Right renal cortex interstitium (tissue), 3 donors: ENCODE results near the gene LIPN. TPM values are rescaled to one million over a fixed set of nuclear protein-coding genes. Genes with fewer than 3 reads are reported as not detected.
"Not testable (repeated sequence)": the region's sequence is repeated elsewhere in the genome, so short reads cannot be mapped to it uniquely, and the experiment has no call there.

ENCODE experiments used
- DNase-seq, 3 donors: peaks; one replicate each; pipeline ENCODE4 v3.0.0-alpha.2; 2013; ENCODE audit warnings: low read depth in 3 of 3, low spot score in 2 of 3
- polyA plus RNA-seq, 3 donors: library from polyadenylated mRNA; unstranded; fragments of 120-200 nt; gene quantifications; one replicate each; pipeline ENCODE4 v1.2.1, GENCODE V29; 2013; ENCODE audit not compliant: insufficient read length in 3 of 3

LIPN gene, protein sequence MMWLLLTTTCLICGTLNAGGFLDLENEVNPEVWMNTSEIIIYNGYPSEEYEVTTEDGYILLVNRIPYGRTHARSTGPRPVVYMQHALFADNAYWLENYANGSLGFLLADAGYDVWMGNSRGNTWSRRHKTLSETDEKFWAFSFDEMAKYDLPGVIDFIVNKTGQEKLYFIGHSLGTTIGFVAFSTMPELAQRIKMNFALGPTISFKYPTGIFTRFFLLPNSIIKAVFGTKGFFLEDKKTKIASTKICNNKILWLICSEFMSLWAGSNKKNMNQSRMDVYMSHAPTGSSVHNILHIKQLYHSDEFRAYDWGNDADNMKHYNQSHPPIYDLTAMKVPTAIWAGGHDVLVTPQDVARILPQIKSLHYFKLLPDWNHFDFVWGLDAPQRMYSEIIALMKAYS
- not detected for polyA plus RNA-seq

DNA sequence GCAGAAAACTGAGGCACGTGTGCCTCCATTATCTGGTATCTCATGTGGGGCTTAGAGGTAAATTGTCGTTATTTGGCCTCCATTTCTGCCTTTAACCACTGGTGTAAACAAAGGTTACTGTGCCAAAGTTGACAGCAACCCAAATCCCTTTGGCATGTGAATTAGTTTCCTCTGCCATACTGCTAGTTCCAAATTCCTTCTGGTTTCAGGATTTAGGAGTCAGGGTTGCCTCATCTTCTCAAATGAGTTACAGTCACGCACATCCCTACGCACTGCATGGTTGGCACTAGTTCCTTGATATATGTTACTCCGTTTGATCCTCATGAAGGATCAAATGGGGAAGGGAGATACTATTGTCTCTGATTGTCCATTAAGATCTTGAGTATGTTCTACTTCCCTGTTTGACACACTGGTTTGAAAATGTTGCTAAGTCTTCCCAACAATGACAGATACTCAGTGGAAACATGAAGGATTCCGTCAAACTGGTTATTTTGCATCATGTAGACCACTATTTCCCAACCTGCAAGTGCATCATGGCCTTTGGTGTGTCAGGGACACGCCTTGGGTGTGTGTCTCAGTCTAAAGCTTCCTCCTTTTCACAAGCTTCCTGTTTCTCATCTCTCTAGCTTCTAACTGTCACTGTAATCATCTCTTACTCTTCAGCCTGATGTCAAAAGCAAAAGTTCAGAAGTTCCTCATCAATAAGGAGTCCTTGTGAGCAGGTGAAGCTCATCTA lies at the start of gene LIPN:
LIPN (plus strand) TSS at position 655 of the 736 bp plus-strand sequence. CDS start 1,386 bp downstream, outside the sequence.
- DNase-seq = no peak

DNA sequence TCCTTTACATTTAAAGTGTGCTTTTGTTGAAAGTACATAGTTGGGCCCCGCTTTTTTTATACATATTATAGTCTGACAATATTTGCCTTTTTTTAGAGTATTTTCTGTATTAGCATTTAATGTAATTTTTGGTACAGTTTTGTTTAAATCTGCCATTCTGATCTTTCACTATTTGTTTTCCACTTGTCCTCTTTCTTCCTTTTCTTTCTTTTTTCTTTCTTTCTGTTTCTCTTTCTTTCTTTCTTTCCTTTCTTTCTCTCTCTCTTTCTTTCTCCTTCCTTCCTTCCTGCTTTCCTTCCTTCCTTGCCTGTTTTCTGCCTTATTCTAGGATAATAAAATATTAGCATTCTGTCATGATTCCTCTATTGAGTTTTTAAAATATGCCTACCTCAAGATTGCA lies 44.3 kb upstream of the LIPN start:
- no peak for DNase-seq

DNA sequence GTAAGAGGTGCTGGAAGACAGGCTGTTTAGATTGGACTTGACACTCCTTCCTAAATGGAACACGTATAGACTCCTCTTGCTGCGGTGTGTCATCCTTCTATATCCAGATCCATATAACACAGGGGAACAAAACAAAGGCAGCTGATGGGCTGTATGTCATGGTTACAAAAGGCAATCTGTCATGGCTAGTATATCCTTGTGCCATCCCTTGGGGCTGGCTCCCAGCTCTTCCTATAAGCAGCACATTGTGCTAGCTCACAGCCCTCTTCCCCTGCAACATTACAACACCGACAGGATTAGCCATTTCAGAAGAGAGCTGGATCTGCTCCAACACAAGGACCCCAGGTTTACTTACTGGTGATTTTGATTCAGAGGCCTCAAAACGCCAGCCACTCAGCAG lies 38.4 kb upstream of the LIPN start:
- no peak for DNase-seq

DNA sequence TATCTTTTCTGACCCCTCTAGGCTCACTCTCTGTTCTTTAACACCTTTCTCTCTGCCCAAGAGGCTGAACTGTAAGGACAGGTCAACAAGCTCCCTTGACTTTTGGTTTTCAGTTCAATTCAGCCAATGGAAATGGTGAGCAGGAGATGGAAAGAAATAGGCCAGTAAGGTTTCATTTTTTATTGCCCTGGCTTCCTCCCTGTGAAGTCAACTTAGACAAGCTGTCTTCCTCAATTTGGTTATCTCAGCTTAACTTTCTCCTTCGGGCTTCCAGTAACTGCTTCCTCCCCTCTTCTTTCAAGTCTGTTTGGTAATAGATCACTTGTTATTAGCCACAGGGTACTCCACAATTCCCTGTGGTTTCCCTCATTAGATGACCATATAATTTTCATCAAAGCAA lies 34.0 kb upstream of the LIPN start:
- DNase-seq = no peak

DNA sequence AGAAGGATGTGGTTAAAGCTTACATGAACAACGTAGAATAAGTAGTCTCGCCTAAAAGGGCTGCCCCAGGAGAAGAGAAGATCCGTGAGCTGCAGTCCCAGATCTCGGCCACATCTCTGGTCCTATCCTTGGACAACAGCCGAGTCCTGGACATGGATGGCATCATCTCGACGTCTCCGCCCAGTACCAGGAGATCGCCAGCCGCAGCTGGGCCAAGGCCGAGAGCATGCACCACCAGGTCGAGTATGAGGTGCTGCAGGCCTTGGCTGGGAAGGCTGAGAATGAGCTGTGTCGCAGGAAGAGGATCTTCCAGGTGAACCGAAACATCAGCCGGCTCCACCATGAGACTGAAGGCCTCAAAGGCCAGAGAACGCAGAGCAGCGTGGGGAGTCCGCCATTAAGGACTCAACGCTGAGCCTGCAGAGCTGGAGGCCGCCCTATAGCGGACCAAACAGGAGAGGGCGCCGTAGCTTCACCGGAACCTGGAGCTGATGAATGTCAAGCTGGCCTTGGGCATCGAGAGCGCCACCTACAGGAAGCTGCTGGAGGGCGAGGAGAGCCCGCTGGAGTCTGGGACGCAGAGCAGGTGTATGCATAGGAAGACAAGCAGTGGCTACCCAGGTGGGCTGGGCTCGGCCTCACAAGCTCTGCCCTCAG lies 31.6 kb upstream of the LIPN start:
- no peak for DNase-seq

DNA sequence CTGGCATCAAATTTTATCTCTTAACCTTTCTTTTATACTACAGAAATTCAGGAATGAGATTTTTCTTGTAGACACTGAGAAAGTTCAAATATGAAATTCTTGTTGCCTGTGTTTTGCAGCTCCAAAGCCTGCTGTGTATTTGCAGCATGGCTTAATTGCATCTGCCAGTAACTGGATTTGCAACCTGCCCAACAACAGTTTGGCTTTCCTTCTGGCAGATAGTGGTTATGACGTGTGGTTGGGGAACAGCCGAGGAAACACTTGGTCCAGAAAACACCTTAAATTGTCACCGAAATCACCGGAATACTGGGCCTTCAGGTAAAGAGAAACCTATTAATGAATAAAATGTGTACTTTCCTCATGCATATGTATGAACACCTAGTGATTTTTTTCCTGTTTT lies 29.0 kb upstream of the LIPN start:
- no peak for DNase-seq

DNA sequence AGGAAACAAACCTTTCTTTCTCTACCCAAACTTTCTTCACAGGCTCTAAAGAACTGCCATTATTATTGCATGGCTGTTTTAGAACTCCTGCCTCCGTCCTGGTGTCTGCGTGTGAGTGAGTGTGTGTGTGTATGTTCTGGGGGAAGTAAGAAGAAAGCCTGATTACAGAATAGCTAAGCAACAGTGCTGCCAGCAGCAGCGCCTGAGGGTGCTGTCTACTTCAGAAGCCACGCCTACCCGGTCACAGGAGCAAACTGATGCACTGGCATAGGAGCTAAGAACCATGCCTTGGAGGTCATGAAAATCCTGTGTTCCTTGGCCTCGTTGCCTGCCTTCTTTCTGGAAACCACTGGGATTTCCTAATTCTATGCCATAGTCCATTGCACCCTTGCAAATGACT lies 28.5 kb upstream of the LIPN start:
- no peak for DNase-seq

DNA sequence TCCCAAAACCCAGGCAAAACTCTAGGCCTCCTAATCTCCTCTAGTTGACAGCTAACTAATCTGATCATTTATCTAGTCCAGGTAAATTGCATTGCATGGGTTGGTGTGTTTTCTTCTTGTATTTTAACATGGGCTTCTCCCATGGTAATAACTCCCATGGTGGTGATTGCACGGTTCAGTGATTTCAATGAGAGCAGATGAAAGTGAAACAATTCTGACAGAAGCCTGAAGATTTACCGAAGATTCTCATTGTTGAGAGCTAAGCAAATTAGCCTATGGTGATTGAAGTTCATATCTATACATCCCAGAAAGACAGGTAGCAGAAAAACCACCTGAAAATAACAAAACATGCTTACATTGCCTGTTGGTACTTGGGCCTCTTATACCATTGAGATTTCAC lies 26.6 kb upstream of the LIPN start:
- no peak for DNase-seq

DNA sequence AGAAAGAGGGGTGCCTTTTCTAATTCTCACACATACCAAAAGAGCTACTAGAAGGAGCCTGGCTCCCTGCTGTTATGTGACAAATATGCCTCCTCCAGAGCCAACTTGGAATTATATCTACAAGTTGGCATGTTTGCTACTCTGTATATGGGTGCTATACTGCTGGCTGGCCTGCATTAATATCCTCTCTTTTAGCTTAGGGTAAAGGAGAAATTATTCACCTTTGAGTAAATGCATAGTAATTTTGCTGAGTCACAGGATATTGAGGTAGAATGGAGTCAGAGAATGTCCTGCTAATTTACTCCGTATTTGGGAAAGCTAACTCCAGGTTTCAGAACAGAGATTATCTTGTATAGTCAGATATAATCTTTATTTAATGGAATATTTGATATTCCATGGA lies 24.2 kb upstream of the LIPN start:
- DNase-seq = no peak

DNA sequence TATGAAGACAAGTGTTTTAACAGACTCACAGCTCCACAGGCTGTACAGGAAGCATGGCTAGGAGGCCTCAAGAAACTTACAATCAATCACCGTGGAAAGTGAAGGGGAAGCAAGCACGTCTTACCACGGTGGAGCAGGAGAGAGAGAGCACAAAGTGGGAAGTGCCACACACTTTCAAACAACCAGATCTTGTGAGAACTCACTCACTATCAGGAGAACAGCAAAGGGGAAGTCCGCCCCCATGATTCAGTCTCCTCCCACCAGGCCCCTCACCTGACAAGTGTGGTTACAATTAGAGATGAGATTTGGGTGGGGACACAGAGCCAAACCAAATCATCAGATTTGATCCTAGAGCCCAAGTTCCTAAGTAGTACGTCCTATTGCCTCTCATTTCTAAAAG lies 17.9 kb upstream of the LIPN start:
- DNase-seq = not testable (repeated sequence)

DNA sequence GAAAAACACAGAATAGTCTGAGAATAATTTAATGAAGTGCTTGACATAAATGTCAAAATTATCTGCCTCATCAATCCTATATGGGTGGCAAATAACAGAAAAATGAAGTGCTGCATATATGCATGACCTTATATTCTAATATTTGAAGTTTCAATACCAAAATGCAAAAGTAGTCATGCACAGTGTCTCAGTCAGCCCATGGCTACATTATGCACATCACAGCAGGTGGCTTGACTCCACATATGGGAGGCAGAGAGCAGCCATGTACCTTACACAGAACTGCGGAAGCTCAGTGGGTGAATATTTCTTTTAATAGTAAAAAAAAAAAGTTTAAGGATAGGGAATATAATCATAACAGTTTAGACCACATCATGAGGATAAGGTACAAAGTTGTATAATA lies 17.4 kb upstream of the LIPN start:
- DNase-seq = no peak

DNA sequence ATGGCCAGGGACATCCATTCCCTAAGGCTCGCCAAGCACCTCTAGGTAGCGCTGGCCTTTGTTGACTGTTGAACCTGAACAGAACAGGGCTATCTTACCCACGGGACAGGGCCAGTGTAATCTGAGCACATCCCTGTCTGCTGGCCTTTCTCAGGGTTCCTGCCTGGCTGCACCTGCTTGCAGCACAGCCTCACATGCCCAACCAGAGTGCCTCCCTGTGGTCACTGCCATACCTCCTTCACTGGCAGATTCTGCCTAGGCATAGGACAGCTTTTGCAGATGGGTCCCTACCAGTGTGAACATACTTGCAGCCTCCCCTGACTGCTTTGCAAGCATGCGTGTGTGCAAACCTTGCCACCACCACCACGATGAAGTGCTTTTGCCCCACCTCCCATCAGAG lies 15.8 kb upstream of the LIPN start:
- no peak for DNase-seq

DNA sequence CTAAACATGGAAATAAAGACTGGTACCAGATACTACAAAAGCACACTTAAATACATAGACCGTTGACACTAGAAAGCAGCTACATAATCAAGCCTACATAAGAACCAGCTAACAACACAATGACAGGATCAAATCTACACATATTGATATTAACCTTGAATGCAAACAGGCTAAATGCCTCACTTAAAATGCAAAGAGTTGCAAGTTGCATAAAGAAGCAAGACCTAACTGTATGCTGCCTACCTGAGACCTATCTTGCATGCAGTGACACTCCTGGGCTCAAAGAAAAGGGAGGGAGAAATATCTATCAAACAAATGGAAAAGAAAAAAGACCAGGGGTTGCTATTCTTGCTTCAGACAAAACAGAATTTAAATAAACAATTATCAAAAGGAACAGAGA lies 14.2 kb upstream of the LIPN start:
- no peak for DNase-seq

DNA sequence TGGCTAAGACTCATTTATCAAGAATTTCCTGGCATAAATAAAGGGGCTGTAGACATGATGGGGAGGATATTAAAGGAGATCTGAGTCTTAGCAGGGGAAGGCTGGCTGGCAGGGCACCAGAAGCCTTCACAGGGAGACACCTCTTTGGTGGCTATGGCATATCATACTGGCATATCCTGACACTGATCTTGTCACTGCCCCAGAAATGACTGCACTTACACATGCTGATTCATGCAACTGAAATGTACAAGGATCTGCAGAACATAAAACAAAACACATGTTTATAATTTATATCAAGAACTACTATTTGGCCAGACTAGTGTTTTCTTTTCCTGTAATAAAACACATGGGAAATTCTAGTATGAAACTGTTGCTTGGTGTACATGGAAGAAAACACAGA lies 5.5 kb upstream of the LIPN start:
- DNase-seq = no peak

DNA sequence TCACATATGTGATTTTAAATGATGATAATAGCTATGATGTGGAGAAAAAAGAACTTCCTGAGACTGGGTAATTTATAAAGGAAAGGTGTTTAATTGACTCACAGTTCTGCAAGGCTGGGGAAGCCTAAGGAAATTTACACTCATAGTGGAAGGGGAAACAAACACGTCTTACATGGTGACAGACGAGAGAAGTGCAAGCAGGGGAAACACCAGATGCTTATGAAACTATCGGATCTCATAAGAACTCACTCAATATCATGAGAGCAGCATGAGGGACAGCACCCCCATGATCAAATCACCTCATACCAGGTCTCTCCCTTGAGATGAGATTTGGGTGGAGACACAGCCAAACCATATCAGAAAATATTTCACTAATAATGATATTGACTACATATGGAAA lies 4.1 kb upstream of the LIPN start:
- no peak for DNase-seq

DNA sequence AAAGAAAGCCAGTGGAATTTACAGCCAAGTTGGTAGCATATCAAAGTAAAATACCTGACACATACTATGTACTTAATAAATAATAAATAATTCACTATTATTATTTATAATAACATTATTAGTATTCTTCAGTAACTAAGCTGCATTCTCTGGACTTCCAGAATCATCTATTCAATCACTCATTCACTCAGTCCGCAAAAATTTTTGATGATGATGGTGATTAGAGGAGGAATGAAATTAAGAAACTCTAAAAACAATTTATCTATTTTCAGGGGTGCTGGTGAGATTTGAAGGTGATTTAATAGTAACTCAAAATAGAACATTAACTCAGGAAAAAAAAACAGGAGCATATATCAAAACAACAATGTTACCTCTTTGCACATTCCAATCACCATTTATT lies 3.2 kb upstream of the LIPN start:
- DNase-seq = no peak

DNA sequence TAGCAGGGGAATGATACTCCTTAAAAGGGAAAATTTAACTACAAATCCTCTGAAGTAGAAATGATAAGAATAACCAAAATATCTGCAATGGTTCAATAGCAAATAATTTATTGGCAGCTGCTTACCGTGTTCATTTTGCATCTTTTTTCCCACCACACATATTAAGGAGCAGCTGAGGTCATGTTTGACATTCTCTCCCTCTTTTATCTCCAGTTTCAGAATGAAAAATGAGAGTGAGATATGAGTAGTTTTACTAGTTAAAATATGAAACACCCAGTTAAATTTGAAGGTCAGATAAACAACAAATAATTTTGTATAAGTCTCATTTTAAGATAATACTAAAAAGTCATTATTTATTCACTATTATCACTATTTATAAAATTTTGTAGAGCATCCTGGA lies 3.1 kb downstream of the LIPN start:
- no peak for DNase-seq

DNA sequence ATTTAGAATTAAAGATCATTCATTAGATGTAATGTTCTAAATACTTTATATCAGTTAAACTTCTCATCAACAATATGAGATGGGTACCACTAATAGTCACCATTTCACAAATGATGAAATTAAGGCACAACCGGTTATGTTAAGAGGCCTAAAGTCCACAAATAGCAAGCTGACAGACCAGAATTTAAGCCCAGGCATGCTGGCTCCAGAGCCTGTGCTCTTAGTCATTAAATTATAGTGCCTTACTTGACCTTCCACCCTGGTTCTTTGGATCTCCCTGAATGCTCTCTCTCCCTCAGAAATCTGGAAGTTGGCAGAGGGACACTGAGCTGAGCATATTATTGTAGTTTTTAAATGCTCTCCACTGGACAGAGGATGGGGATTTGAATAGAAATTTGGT lies 3.6 kb downstream of the LIPN start:
- DNase-seq = peak in 1 of 3 donors; percentile 6

DNA sequence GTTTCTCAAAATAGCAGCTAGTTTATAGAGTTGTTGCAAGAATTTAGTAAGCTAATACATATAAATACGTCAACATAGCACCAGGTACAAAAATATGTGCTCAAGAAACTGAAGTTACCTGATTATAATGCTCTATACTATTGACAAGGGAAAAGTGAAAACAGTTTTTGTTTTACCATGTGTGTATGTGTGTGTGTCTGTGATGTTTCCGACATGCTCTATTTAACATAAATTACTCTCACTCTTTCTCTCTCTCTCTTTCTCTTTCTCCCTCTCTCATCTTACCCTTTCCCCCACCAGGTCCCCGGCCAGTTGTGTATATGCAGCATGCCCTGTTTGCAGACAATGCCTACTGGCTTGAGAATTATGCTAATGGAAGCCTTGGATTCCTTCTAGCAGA lies 4.3 kb downstream of the LIPN start:
- DNase-seq = no peak

DNA sequence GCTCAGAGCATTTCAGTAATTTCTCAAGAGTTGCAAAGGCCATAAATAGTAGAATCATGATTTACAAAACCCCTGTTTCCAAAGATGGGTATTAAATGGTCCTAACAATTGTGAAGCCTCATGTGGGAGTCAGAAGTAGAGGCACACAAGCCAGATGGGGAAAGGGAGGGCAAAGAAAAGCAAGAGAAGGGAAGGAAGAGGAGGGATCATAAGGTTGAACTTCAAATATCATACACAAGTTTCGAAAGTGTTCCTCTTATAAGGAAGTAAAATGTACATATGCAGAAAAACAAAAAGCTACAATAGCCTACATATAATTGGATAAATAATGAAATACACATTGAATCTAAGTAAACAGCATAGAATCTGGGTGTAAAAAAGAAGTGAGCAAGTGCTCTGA lies 6.0 kb downstream of the LIPN start:
- DNase-seq = no peak

DNA sequence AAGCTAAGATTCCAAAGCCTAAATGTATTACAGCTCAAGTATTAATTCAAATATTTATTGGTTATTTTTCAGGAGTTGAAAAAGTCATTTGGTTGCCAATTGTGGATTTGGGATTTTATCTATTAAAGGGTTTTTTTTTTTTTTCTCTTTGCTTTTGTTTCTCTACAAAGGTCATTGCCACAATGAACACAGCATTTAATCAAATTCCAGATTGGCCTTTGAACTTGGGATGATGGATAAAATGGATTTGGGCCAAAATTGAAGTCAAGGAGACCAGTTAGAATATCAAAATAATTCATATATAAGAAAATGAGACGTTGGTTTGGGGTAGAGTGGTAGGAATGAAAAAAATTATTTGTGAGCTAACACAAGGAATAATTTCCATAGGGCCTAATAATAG lies 9.6 kb downstream of the LIPN start:
- DNase-seq = no peak

DNA sequence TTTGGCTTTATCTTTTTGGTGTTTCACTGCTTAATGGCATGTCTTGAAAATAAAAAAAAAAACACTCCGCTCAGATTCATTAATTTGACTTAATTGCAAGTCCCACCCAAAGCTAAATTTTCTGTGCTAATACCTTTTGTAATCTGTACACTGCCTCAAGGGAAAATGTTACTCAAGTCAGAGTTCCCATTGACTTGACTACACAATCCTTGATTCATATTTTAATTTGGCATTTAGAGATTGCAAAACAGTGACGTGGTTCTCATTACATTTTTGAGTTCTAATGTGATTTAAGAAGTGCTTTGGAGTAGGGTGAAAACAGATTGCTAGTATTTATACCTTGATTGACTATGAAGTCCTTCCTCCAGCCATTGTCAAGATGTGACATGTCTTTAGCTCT lies 21.4 kb downstream of the LIPN start:
- DNase-seq = no peak
